Tibial nerve (tissue), 4 donors: ENCODE data around the gene RSPH4A. TPM values are rescaled to one million over a fixed set of nuclear protein-coding genes. Genes with fewer than 3 reads are reported as not detected.
"Not testable (repeated sequence)": the region's sequence is repeated elsewhere in the genome, so short reads cannot be mapped to it uniquely, and the experiment has no call there.

Experiments
- DNase-seq, 2 donors: peaks; one replicate each; pipeline ENCODE4 v3.0.0-alpha.2; 2019; ENCODE audit warnings: low spot score in 2 of 2
- H3K27ac ChIP-seq, 4 donors: fragments of 200-600 bp; sonication (generic) in 3 of 4; one replicate each; pipeline ENCODE4 v1.5.1; 2017 to 2019; ENCODE audit warnings: mild to moderate bottlenecking in 1 of 4
- H3K27me3 ChIP-seq, 2 donors: fragments of 200-600 bp; sonication (generic) in 1 of 2; one replicate each; pipeline versions ENCODE4 v1.5.1 to v1.6.0; 2017 to 2019
- H3K36me3 ChIP-seq, 3 donors: fragments of 200-600 bp; sonication (generic); one replicate each; pipeline ENCODE4 v1.5.1; 2018 to 2019
- H3K4me1 ChIP-seq, 4 donors: fragments of 200-600 bp; sonication (generic) in 3 of 4; one replicate each; pipeline ENCODE4 v1.5.1; 2017 to 2019
- H3K4me3 ChIP-seq, 4 donors: fragments of 200-600 bp; sonication (generic) in 3 of 4; one replicate each; pipeline ENCODE4 v1.5.1; 2017 to 2019; ENCODE audit warnings: mild to moderate bottlenecking in 1 of 4, moderate library complexity in 1 of 4
- H3K9me3 ChIP-seq, 4 donors: fragments of 200-600 bp; sonication (generic) in 3 of 4; one replicate each; pipeline ENCODE4 v1.5.1; 2017 to 2019
- CTCF ChIP-seq, 5 experiments: fragments of 200-600 bp in 3 of 5; fragments of 450-650 bp in 2 of 5; sonication (generic) in 3 of 5; IDR thresholded peaks; one replicate each; pipeline ENCODE4 v1.5.1; 2016 to 2019; ENCODE audit warnings: antibody characterized with exemption in 5 of 5, mild to moderate bottlenecking in 3 of 5, moderate library complexity in 2 of 5
- EP300 ChIP-seq, 2 donors: sonication (generic); formaldehyde crosslinking; IDR thresholded peaks; one replicate each; pipeline ENCODE4 v1.6.1; 2017; ENCODE audit warnings: antibody characterized with exemption in 2 of 2, mild to moderate bottlenecking in 1 of 2
- POLR2A ChIP-seq, 2 donors: fragments of 450-650 bp; IDR thresholded peaks; one replicate each; pipeline ENCODE4 v1.6.1; 2017; ENCODE audit warnings: antibody characterized with exemption in 2 of 2, mild to moderate bottlenecking in 2 of 2, moderate library complexity in 2 of 2
- WGBS, 2 donors: methylation state at CpG; one replicate each; pipeline ENCODE4 v1.1.5; 2018; 5-methylcytosine and 5-hydroxymethylcytosine counted together
- total RNA-seq, 4 donors: library from RNA; depleted of rRNA; stranded (reverse); fragments of >200 nt; gene quantifications; one replicate each; pipeline ENCODE4 v1.1.0, GENCODE V29; 2016

Gene RSPH4A
- total RNA-seq, 4 donors from 2014 or later = 0.30 to 0.78 (median 0.42) TPM; not detected in 1

GRCh38 chr6:116596815-116597214 is 19.5 kb upstream of the RSPH4A start:
- no peaks in the 10 kb centered on the region for H3K4me1 ChIP-seq
- H3K4me3 ChIP-seq = no peak overlapping the region
- H3K27ac ChIP-seq = no peak overlapping the region
- H3K36me3 ChIP-seq = peaks cover 0 to 67% (median 10%) of the 10 kb centered on the region in 3 donors
- no peaks in the 10 kb centered on the region for H3K9me3 ChIP-seq
- DNase-seq = no peak
- no peak for TF ChIP-seq POLR2A (IDR thresholded peaks at IDR 0.05)
- TF ChIP-seq EP300 (IDR thresholded peaks at IDR 0.05) = no peak
- no peak for TF ChIP-seq CTCF (IDR thresholded peaks at IDR 0.05)
- H3K27me3 ChIP-seq = no peaks in the 10 kb centered on the region
- WGBS, 2 donors = 72 to 73% methylated on average over 4 of the region's 4 CpGs

- not testable (repeated sequence) for H3K27ac ChIP-seq, H3K9me3 ChIP-seq, DNase-seq, H3K4me1 ChIP-seq, H3K27me3 ChIP-seq, H3K4me3 ChIP-seq
- H3K36me3 ChIP-seq = peaks cover 0 to 61% (median 3%) of the 10 kb centered on the region in 3 donors
- WGBS, 2 donors = 93 to 96% methylated on average over 3 of the region's 3 CpGs
These were observed 12.4 kb upstream of the RSPH4A start for GRCh38 chr6:116603916-116604315.

- H3K4me3 ChIP-seq, H3K9me3 ChIP-seq, H3K27me3 ChIP-seq, H3K4me1 ChIP-seq, DNase-seq, H3K27ac ChIP-seq: not testable (repeated sequence)
- WGBS, 2 donors = 82% methylated on average over 3 of the region's 3 CpGs
- H3K36me3 ChIP-seq = peaks cover 0 to 57% (median 3%) of the 10 kb centered on the region in 3 donors
These were observed 11.4 kb upstream of the RSPH4A start for GRCh38 chr6:116604868-116605267.

GRCh38 chr6:116605935-116606334 is 10.3 kb upstream of the RSPH4A start:
- TF ChIP-seq EP300 (IDR thresholded peaks at IDR 0.05) (no peak), CTCF (IDR thresholded peaks at IDR 0.05) (no peak), POLR2A (IDR thresholded peaks at IDR 0.05) (no peak)
- 98% methylated on average over 4 of the region's 4 CpGs for WGBS, 2 donors
- H3K36me3 ChIP-seq = peaks cover 0 to 54% (median 3%) of the 10 kb centered on the region in 3 donors
- DNase-seq = no peak
- H3K4me1 ChIP-seq = no peaks in the 10 kb centered on the region
- H3K4me3 ChIP-seq = no peak overlapping the region
- H3K27me3 ChIP-seq = no peaks in the 10 kb centered on the region
- H3K9me3 ChIP-seq = no peaks in the 10 kb centered on the region
- H3K27ac ChIP-seq = no peak overlapping the region

- WGBS, 2 donors = 40 to 63% methylated on average over 4 of the region's 4 CpGs
- H3K27me3 ChIP-seq = no peaks in the 10 kb centered on the region
These were observed 5.2 kb upstream of the RSPH4A start for GRCh38 chr6:116611056-116611455.

GRCh38 chr6:116616737-116617053 is 416 bp downstream of the RSPH4A start:
- no peaks in the 10 kb centered on the region for H3K9me3 ChIP-seq
- no peak for DNase-seq
- no peaks in the 10 kb centered on the region for H3K27me3 ChIP-seq
- peak overlapping the region in 2 of 4 donors; percentile 2 to 37 for H3K27ac ChIP-seq
- H3K36me3 ChIP-seq = no peaks in the 10 kb centered on the region
- no peak for TF ChIP-seq POLR2A (IDR thresholded peaks at IDR 0.05)
- TF ChIP-seq EP300 (IDR thresholded peaks at IDR 0.05) = no peak
- no peak for TF ChIP-seq CTCF (IDR thresholded peaks at IDR 0.05)
- 0 to 1% methylated on average over 16 of the region's 16 CpGs for WGBS, 2 donors
- peaks cover 0 to 15% (median 2%) of the 10 kb centered on the region in 4 donors for H3K4me1 ChIP-seq
- H3K4me3 ChIP-seq = peak overlapping the region; percentile 35 to 59 (median 46)

More at GRCh38 chr6:116611056-116611455, 5.2 kb upstream of the RSPH4A start:
- Histone ChIP-seq H3K9me3 (no peaks in the 10 kb centered on the region), H3K36me3 (peaks cover 0 to 7% (median 0%) of the 10 kb centered on the region in 3 donors), H3K4me1 (peaks cover 0 to 8% (median 0%) of the 10 kb centered on the region in 4 donors), H3K27ac (no peak overlapping the region), H3K4me3 (no peak overlapping the region)
- DNase-seq = no peak
- TF ChIP-seq POLR2A (IDR thresholded peaks at IDR 0.05) = no peak
- TF ChIP-seq EP300 (IDR thresholded peaks at IDR 0.05) = no peak
- TF ChIP-seq CTCF (IDR thresholded peaks at IDR 0.05) = no peak
